GM12872 (cell line): ENCODE results near the gene PRICKLE3.

ENCODE experiments used
- TF ChIP-seq, protein P1 (sequence below): IDR thresholded peaks from 3 replicates; pipeline ENCODE4 v1.5.1; 2011; ENCODE audit warnings: low read depth, mild to moderate bottlenecking, low read length, moderate library complexity; ENCODE audit not compliant: insufficient read depth

The PRICKLE3 gene

DNA sequence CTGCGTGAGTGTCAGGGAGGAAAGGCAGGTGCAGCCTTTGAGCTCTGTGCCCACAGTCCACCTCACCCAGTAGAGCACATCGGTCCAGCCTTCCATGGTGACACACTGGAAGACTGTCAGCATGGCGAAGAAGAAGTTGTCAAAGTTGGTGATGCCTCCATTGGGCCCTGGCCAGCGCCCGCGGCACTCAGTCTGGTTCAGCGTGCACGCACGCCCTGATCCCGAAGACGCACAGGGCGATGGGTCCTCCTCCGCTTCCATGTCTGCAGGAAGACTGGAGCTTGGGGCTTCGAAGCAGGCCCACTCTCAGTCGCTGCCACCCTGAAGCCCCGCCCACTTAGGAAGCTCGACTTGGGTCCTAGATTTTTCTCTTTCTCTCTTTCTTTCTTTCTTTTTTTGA is 42.0 kb upstream of the PRICKLE3 start:
- TF ChIP-seq, protein P1, sequence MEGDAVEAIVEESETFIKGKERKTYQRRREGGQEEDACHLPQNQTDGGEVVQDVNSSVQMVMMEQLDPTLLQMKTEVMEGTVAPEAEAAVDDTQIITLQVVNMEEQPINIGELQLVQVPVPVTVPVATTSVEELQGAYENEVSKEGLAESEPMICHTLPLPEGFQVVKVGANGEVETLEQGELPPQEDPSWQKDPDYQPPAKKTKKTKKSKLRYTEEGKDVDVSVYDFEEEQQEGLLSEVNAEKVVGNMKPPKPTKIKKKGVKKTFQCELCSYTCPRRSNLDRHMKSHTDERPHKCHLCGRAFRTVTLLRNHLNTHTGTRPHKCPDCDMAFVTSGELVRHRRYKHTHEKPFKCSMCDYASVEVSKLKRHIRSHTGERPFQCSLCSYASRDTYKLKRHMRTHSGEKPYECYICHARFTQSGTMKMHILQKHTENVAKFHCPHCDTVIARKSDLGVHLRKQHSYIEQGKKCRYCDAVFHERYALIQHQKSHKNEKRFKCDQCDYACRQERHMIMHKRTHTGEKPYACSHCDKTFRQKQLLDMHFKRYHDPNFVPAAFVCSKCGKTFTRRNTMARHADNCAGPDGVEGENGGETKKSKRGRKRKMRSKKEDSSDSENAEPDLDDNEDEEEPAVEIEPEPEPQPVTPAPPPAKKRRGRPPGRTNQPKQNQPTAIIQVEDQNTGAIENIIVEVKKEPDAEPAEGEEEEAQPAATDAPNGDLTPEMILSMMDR = no peak

DNA sequence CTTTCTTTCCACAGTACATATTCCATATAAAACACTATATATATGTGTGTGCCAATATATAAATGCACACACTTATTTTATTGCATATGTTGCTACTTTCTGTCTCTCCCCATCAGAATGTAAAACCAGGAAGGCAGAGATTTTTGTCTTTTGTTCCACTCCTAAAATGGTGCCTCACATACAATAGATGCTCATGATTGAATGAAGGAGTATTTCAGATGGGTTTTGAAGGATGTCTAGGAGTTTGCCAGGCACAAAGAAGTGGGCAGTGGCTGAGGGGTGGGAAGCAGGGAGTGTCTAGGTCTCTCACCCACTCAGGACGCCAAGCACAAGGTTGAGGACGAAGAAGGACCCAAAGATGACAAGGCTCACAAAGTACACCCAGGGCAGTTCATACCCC is 41.6 kb upstream of the PRICKLE3 start:
- TF ChIP-seq, protein P1 = no peak

DNA sequence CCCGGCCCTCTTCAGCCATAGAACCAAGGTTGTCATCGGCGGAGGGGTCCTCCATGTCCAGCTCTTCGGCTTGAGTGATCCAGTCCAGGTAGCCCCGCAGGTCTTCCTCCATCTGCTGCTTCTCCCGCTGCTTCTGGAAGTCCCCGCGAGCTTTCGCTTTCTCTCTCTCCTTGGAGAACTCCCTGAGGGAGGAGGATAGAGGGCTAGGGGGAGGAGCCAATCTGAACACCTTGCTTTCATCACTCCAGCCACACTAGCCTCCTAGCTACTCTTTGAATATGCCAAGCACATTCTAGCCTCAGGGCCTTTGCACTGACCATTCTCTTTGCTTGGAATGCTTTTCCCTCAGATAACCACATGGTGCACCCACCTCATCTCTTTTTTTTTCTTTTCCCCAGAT is 40.8 kb upstream of the PRICKLE3 start:
- TF ChIP-seq, protein P1 = no peak

DNA sequence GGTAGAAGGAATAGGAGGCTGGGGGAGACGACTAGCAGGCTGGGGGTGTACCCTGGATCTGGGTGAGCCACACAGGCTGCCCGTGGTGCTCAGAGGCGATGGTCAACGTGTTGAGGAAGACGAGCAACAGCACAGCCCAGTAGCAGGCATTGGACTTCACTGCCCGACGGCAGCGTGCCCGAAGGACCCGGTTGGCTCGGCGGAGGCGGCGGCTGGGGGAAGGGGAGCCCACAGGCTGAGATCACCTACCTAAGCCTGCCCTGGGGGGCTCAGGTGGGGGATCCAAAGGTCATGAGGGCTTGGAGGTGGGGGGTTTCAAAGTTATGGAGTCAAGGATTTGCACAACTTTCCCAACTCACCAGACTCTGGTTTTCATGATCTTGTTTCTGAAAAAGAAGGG is 39.7 kb upstream of the PRICKLE3 start:
- TF ChIP-seq, protein P1 = no peak

DNA sequence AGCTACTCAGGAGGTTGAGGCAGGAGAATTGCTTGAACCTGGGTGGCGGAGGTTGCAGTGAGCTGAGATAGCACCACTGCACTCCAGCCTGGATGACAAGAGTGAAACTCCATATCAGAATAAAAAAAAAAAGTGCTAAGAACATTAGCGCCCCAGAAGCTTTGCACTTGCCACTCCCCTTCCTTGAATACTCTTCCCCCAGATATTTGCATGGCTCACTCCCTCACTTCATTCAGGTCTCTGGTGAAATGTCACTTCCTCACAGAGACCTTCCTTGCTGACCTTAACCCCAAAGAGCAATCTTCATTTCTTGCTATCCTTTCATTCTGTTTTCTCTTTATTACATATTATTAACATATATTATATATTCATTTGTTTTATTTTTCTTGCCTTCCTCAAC is 35.7 kb upstream of the PRICKLE3 start:
- TF ChIP-seq, protein P1 = no peak

DNA sequence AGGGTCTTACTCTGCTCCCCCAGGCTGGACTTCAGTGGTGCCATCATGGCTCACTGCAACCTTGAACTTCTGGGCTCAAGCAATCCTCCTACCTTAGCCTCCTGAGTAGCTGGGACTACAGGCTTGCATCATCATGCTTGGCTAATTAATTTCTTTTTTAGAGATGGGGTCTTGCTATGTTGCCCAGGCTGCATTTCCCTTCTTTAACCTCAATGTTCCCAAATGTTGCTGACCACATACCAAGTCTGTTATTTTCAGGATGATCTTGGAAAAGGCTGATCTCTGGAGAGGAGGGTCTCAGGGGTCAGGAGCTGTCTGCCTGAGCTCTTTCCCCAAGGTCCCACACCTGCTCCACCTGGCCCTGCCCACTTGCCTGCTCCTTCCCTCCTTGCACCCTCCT is 33.9 kb upstream of the PRICKLE3 start:
- TF ChIP-seq, protein P1 = no peak

DNA sequence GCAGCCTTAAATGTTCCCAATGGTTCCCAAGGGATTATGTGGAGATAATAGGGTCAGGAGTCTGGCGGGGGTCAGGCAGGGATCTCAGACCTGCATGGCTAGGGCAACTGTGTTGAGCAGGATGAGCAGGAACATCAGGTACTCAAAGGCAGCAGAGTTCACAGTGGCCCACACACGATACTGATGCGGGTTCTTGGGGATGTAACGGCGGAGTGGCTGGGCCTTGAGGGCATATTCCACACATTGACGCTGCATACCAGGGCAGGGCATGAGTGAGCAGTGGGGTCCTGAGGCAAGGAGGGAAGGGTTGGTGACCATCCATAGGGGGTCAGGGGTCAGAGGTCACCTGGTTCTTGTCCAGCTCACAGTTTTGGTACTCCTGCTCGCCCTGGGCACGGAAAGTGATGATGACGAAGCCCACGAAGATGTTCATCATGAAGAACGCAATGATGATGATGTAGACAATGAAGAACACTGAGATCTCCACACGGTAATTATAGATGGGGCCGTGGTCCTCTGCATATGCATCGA is 28.9 kb upstream of the PRICKLE3 start:
- TF ChIP-seq, protein P1 = no peak
